ENCODE results near the gene KIF26A.

Gene KIF26A

DNA sequence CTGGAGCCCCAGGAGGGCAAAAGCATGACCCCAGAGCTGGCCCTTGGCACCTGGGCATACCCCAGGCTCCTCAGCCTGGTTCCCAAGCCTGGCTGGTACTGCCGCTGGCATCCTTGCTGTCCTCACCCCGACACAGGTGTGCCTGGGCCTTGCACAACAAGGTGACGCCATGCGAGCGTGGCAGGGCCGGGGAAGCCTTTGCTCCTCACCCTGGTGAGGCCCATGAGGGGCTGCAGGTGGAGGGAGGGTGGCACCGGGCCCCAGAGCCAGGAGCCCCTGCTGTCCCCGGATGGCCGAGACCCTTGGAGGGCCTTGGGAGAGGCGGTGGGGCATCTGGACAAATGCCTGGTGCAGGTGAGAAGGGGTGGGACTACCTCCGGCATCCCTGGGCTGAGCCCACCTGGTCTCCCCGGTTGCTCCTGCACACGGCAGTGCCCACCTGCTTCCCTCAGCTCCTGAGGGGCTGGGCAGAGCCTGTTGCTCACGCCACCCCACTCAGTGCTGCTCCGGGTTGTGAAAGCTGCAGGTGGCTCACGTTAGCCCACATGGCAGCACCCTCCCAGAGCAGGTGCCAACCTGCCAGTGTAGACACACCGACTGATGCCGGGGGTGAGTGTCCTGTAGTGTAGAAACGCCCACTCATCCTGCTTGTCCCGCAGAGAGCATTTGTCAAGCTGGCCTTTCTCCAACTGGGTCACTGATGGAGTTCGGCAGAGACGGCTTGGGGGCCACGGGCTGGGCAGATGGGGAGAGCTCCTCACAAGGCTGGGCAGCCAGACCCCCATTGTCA lies 24.6 kb upstream of the KIF26A start:
- no peak for DNase-seq

DNA sequence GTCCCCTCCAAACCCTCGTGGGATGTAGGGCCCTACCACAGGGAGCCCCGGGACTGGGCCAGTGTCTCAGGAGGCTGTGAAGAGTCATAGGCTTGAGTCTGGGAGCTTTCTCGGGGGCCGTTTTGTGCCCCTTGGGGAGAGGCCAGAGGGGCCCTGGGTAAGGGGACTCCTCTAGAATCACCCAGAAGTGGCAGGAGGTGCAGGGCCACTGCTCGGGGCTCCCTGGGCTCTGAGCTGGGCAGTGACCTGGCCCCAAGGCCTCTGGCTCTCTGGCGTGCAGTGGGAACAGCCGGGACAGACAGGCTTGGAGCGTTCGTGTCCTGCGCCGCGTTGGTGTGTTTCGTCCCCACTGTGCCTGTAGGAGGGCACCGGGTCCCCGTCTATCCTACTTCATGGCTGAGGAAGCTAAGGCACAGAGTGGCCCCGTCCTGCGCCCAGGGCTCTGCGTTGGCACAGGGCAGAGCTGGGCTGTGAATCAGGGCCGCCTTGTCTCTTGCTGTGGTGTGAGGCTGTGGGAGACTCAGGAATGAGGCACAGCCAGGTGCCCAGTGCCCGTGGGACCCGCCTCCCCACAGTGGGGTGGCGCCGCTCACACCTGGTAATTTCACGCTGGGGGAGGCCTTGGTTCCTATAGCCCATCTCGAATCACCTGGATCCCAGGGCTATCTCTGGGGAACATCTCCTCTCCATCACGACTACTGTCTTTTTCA lies 23.8 kb upstream of the KIF26A start:
- no peak for DNase-seq

DNA sequence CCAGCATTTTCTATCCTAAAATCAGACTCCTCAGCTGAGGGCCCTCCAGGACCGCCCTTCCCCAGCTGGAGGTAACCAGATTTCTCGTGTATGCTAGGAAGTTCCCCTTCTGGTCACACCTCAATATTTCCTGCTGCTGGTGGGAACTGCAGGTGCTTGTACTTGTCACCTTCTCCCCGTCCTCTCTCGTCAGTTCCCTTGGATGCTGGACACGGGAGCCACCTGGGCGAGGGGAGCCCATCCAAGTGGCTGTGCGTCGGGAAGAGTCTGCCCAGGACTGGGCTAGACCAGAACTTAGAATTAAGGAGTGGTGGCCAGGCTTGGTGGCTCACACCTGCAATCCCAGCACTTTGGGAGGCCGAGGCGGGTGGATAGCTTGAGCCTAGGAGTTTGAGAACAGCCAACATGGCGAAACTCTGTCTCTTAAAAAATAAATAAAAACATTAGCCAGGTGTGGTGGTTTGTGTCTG lies 23.2 kb upstream of the KIF26A start:
- no peak for DNase-seq

DNA sequence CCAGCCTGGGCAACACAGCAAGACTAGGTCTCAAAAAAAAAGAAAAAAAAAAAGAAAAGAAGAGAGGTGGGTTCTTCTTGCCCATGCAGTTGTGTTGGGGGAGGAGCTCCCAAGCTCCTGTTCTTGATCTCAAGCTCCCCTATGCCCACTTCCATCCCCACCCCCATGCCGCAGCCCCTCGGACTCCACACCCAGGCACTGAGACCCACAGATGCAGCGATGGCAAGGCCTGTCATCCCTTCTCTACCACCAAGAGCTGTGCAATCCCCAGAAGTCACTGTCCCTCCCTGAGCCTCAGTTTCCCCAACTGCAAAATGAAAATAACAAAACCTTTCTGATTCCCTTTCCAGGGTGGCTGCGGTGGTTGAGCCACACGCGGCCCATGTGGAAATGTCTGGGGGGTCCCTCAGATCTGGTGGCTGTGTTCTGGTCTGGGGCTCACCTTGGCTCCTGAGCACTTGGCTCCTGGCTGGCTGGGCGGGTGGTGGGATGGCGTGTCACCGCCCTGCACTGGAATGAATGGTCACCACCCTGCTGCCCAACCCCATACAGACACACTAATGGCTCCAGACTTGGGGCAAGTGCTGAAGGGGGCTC lies 22.6 kb upstream of the KIF26A start:
- no peak for DNase-seq

DNA sequence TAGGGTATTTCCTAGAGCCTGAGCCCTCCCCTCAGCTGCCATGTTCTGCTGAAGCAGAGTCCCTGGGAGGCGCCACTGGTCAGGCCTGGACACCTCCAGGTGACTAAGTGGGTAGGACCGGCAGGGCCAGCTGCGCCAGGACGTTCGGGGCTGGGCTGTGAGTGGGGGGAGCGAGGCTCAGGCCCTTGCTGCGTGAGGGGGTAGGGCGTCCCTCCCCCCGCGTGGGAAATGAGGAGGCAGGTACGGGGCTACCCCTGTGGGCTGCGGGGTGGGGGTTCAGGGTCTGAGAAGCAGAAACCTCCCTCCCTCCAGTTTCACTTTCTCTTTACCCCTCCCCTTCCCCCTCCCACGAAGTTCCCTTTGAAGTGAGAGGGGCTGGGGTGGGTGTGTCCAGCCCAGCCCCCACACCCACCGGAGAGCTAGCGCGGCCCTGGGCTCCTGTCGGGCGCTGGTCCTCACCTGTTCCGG lies 22.1 kb upstream of the KIF26A start:
- DNase-seq: no peak

DNA sequence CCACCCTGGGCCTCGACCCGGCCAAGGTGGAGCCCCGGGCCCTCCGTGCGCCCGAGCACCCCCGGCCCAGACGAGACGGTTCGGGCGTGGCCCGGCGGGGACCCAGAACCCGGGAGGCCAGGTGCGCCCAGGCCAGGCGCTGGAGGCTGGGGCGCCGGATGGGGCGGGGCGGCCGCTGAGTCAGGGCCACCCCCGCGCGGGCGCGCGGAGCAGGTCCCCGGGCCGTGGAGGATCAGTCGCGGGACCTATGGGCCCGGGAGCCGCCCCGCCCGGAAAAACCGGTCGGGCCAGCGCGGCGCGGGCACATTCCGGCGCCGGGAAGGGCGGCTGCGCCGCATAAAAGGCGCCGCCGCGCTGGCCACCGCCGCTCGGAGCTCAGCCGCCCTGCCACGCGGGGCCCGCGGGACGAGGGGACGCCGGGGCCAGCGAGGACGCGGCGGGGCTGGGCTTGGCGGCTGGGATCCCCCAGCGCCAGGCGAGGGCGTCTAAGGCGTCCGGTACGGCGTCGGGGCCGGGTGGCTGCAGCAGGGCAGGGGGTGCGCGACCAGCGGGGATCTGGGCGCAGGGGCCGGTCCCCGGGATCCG lies 21.5 kb upstream of the KIF26A start:
- peak; percentile 28 for DNase-seq

DNA sequence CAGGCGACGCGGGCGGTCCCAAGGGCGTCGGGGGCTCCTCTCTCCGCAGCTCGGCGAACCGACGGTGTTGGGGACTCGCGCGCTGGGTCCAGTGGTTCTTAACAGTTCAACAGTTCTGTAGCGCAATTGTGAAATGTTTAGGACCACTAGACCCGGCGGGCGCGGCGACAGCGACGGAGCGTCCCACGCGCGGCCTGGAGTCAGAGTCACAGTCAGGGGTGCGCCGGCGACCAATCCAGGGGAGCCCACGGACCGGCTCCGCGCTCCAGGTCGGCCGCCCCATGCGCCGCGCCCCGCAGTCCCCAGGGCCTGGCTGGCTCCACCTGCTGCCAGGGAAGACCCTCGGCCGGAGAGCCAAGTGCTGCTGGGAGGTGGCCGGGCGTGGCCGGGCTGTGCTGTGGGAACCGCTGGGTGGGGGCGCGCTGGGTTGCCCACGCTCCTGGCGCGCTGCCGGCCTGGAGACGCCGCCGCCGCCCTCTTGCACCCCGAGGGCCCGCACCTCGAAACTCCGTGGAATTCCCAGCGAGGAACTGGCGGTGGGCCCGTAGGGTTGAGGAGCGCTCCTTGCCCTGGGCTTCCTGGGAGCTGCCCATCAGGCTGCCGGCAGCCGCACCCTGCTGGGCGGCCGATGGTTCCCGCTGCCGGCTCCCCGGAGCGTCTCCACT lies 20.9 kb upstream of the KIF26A start:
- DNase-seq: no peak

DNA sequence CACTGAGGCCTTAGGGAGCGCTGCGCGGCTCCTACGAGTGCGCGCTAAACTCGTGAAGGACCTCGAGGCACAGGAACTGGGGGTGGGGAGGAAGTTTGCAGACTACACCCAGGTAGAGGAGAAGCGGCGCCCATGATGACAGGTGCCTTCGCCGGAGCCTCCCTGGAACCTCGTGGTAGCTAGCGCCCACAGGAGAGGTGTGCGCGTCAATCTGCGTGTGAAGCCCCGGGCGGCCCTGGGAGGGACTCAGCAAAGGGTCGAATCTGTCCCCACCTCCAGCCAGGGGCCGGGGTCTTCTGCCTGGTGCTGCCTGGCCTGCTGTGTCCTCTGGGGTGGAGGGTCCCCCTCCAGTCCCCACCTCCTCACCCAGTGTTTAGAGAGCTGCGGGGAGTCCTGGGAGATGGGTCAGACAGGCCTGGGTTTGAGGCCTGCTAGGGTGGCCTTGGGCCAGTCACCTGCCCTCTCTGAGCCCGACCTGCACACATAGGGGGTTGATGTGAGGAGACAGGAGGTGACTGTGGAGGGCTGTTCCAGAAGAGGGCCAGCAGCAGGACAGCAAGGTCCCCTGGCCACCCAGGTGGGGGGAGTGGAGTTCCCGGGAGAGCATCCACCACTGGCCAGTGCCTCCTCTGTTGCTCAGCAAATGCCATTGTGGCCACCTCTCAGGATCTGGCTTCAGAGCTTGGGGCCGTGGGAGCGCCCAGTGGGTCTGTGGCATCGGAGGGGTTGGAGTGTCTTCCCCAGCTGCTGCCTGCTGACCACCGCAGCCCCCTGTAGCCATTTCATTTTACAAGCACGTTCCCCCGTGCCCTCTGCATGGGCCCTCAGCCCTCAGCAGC lies 20.2 kb upstream of the KIF26A start:
- DNase-seq: no peak

DNA sequence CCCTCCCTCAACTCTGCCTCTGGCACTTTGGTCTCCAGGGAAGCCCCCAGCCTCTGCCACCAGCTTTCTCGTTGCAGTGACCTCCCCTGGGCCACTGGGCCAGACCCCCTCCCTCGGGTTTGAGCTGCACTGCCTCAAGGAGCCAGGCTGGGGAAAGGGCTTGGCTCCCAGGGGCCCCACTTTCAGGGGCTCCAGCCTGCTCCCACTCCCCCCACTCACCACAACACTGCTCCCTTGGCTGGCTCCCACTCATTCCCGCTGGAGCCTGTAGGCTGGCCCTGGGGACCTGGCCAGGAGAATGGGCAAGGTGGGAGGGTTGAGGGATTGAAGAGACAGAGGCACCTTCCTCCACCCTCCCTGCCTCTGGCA lies 19.3 kb upstream of the KIF26A start:
- no peak for DNase-seq

DNA sequence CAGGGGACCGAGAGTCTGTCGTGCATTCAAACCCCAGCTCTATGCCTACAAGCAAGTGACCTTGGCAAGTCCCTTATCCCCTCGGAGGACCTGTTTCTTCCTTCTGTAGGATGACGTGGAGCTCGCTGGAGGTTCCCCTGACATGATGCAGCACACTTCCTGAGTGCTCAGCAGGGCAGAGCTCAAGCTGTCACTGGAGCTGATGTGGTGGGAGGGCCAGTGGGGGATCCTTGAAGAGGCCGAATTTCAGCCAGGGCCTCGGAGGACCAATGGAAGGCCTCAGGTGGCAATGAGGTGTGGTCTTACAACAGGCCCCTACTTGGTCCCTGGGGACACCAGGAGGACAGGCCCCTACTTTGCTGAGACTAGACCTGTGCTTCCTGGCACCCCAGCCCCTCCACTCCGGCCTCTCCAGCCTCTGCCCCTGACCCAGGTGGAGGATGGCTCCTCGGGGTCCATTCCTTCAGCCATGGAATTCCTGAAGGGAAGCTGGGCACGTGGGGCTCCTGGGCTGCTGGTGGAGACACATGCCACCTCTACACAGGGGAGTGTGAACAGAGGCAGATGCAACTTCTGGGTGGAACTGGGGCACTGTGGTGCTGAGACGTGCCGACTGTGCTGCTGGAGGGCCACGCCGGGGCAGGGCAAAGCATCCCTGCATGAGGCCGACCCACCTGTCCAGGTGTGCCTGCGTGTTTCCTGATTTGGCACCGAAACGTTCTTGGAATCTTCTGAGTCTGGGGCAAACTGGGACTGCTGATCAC lies 18.7 kb upstream of the KIF26A start:
- DNase-seq: no peak

DNA sequence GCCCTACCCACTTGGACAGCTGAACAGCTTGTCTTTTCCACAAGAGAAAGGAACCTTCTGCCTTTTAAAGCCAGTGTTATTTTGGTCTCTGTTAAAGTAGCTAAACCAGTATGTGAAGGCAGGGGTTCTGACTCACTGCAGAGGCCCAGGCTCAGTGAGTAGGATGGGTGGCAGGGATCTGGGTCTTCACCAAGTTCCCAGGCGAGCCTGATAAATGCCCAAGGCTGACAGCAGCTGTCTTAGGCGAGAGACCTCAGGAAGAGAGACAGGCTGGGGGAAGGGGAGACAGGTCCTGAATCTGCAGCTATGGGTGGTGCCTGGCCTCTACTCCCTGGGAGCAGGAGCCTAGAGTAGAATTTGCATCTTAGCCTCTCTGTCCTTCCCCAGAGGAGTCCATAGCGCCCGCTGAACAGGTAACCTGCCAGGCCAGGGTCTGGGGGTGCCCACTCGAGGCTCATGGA lies 18.1 kb upstream of the KIF26A start:
- DNase-seq: no peak

DNA sequence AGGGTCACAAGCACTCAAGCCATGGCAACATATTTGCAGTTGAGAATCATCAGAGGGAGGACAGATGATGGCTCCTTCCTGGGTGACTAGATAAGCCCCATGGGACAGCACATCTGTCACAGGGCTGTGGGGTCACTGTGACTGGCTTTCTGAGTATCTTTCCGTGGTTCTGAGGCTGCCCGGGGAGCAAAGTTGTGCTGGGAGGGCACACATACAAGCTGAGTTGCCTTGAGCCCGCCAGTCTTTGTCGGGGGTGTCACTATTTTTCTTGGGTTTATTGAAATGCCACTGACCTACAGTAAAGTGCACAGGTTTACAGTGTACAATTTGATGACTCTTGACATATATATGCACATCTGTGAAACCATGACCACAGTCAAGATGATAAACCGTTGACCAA lies 17.2 kb upstream of the KIF26A start:
- no peak for DNase-seq

DNA sequence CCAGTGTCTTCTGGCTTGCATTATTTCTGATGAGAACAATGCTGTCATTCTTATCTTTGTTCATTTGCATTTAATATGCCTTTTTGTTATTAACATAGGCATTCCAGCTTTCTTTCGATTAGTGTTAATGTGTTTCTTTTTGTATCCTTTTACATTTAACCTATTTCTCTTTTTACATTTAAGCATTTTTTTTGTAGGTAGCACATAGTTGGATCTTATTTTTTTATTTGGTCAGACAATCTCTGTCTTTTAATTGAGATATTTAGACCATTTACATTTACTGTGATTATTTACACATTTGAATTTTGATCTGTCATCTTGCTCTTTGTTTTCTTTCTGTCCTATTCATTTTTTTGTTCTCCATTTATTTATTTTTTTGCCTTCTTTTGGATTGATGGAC lies 14.5 kb upstream of the KIF26A start:
- DNase-seq: no peak

DNA sequence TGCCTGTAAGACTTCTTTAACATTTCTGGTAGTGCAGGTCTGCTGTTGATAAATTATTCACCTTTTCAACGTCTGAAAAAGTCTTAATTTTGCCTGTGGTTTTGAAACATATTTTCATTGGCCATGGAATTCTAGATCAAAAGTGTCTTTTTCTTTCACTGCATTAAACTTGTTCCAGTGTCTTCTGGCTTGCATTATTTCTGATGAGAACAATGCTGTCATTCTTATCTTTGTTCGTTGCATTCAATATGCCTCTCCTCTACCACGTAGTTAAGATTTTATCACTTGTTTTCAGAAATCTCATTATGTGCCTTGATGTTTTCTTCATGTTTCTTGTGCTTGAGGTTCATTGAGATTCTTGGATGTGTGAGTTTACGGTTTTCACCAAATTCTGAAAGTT lies 13.4 kb upstream of the KIF26A start:
- no peak for DNase-seq

DNA sequence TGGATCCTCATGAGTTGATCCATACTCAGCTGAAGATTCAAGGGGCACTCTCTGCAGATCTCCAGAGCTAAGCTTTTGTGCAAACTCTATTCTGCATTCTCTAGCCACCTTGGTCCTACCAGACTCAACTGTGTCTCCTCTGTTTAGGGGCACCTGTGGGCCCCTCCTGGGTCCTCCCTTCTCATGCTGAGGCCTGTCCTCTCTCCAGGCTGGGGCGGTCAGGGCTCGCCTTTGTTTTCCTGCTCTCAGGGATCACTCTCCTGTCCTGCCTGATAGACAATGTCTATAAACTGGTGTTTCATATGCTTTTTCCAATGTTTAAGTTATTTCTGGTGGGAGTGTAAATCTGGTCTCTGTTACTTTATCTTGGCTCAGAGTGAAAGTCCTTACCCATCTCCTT lies 11.6 kb upstream of the KIF26A start:
- no peak for DNase-seq

DNA sequence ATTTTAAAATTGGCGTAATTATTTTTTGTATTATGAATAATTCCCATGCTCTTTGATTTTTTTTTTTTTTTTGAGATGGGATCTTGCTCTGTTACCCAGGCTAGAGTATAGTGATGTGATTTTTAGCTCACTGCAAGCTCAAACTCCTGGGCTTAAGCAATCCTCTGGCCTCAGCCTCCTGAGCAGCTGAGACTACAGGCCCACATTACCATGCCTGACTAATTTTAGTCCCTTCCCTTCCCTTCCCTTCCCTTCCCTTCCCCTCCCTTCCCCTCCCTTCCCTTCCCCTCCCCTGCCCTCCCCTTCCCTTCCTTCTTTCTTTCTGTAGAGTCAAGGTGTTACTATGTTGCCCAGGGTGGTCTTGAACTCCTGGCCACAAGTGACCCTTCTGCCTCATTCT lies 9.4 kb upstream of the KIF26A start:
- DNase-seq: no peak

DNA sequence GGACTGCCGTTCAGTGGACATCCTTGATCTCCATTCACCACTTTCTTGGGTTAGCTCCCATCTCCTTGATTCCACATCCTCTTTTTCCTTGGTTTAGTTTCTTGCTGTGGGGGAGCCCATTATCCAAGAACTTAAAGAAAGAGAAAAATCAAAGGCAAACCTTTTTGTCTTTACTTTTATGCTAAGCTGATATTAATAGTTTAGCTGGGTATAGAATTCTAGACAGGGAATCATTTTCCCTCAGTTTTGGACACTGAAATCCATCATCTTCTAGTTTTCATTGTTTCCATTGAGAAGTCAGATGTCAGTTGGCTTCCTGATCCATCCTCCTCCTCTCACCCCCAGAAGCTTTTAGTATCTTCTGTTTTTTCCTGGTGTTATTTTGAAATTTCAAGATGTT lies 8.8 kb upstream of the KIF26A start:
- DNase-seq: no peak

DNA sequence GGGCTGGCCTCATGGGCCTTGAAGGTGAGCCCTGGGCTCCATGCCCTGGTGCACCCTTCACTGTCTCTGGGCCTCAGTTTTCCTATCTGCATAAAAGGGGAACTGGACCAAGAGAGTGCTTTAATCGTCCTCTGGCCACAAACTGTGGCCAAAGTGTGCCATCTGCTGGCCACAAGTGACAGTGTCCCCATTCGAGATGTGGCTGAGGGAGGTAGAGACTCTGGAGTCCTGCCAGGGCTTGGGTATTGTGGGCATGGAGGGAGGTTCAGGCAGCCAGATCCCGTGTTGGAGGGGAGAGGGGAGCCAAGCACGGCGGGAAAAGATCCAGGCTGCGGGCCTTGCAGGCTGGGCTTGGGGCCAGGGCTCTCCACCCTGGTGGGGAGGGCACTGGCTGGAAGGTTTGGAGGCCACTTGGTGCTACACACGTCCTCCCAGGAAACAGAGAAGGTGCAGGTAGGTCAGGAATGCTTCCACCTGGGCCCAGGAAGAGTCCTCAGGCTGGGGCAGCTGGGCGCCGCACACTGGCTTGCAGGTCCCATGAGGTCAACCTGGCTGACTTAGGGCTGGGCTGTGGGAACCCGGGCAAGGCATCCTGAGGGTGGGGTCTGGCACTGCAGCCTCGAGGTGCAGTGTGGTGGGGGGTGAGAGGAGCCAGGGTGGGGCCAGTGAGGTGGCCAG lies 7.3 kb upstream of the KIF26A start:
- DNase-seq: no peak

DNA sequence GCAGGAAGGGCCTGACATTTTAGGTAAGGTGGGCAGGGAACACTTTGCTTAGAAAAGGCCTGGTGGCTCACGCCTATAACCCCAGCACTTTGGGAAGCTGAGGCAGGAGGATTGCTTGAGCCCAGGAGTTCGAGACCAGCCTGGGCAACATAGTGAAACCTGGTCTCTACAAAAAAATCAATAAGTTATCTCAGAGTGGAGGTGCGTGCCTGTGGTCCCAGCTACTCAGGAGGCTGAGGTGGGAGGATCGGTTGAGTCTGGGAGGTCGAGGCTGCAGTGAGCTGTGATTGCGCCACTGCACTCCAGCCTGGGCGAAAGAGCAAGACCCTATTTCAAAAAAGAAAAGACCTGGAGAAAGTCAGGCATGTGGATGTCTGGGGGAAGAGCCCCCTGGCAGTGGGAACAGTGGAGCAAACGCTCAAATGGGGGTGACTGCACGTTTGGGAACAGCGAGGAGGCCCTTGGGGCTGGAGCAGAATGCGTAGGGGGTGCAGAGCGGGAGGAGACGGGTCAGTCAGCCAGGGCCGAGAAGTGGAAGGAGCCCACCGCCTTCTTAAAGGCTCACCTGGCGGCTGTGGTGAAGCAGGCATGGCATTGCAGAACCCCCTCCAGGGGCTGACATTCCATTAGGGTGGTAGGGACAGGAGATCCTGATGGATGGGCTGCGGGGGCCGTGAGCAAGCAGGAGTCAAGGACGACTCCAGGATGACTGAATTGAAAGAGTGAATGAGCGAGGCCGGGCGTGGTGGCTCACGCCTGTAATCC lies 6.2 kb upstream of the KIF26A start:
- no peak for DNase-seq

DNA sequence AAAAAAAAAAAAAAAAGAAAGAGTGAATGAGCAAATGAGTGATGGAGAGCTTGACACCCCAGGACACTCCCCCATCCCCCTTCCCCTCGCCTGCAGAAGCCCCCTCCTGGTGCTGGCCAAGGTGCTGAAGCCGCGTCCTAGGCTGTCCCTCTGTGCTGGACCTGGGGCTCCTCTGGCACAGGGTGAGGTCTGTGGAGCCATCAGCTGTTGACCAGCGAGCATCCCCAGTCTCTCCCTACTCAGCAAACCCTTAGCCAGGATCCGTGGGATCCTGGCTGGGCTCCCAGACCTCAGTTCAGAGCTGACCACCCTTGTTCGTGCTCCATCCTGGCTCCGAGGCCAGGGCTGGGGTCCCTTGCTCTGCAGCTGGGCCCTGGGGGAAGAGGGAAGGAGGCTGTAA lies 5.4 kb upstream of the KIF26A start:
- no peak for DNase-seq
